ENCODE measurements around the gene COPE.
A peak's percentile ranks its signal among the peaks of the same experiment; 100 is the strongest.

Gene COPE

DNA sequence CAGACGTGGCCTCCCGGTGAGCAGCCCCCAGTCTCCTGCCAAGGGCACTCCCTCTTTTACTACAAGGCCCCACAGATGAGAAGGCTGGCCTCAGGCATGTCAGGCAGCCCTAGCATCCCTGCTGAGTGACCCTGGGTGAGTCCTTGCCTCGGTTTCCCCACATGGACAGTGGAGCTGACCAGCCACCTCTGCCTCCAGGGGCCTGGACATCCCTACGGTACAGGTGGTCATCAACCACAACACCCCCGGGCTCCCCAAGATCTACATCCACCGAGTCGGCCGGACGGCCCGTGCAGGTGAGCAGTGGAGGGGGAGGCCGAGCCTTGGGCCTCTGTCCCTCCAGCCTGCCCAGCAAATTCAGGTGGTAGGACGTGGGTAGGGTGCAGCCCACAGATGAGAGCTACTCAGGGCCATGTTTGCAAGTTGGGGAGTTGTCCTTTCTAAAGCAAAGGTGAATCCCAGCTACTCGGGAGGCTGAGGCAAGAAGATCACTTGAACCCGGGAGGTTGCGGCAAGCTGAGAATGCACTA lies 5.6 kb upstream of the COPE start:
- Histone ChIP-seq H3K9ac (ENCODE audit: low read length) (no peak overlapping the region), H3K27me3 (ENCODE audit: low read depth, low read length) (no peaks in the 10 kb centered on the region), H3K36me3 (replicated peaks; ENCODE audit: low read depth, low read length) (peaks cover 40% of the 10 kb centered on the region), H2AFZ (ENCODE audit: low read depth, low read length) (no peak overlapping the region), H3K9me3 (ENCODE audit: insufficient read depth, low read length) (no peaks in the 10 kb centered on the region), H3K4me2 (ENCODE audit: low read length) (no peak overlapping the region), H3K79me2 (ENCODE audit: low read length) (peaks cover 21% of the 10 kb centered on the region), H3K4me3 (ENCODE audit: low read length) (no peak overlapping the region), H3K4me1 (ENCODE audit: low read length) (peaks cover 6% of the 10 kb centered on the region), H3K27ac (ENCODE audit: low read length) (no peak overlapping the region), H4K20me1 (ENCODE audit: insufficient read depth, low read length) (no peaks in the 10 kb centered on the region)
- no peak for TF ChIP-seq EZH2phosphoT487 (IDR thresholded peaks at IDR 0.05; ENCODE audit: low read depth)
- no peak for TF ChIP-seq CTCF (IDR thresholded peaks at IDR 0.05; ENCODE audit: low read depth, low read length)

- Histone ChIP-seq H3K36me3 (replicated peaks; ENCODE audit: low read depth, low read length) (peaks cover 40% of the 10 kb centered on the region), H3K4me1 (ENCODE audit: low read length) (peaks cover 13% of the 10 kb centered on the region), H3K27me3 (ENCODE audit: low read depth, low read length) (no peaks in the 10 kb centered on the region), H3K9me3 (ENCODE audit: insufficient read depth, low read length) (no peaks in the 10 kb centered on the region), H3K79me2 (ENCODE audit: low read length) (peaks cover 41% of the 10 kb centered on the region), H4K20me1 (ENCODE audit: insufficient read depth, low read length) (no peaks in the 10 kb centered on the region), H3K4me2 (ENCODE audit: low read length) (no peak overlapping the region), H3K9ac (ENCODE audit: low read length) (no peak overlapping the region), H3K27ac (ENCODE audit: low read length) (no peak overlapping the region), H2AFZ (ENCODE audit: low read depth, low read length) (no peak overlapping the region), H3K4me3 (ENCODE audit: low read length) (no peak overlapping the region)
- TF ChIP-seq EZH2phosphoT487 (IDR thresholded peaks at IDR 0.05; ENCODE audit: low read depth) = no peak
- no peak for TF ChIP-seq CTCF (IDR thresholded peaks at IDR 0.05; ENCODE audit: low read depth, low read length)
These were observed 3.2 kb upstream of the COPE start for GRCh38 chr19:18922228-18922985.

DNA sequence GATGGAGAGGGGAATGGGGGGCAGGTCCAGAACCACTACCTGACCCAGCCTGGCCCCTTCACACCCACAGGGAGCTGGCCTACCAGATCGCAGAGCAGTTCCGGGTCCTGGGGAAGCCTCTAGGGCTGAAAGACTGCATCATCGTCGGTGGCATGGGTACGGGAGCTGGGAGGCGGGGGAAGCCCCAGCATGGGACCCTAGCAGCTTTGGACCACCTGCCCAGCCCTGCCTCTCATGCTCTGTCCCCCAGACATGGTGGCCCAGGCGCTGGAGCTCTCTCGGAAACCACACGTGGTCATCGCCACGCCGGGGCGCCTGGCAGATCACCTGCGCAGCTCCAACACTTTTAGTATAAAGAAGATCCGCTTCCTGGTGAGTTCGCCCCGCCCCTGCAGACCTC lies 2.4 kb upstream of the COPE start:
- no peak for TF ChIP-seq EZH2phosphoT487 (IDR thresholded peaks at IDR 0.05; ENCODE audit: low read depth)
- TF ChIP-seq CTCF (IDR thresholded peaks at IDR 0.05; ENCODE audit: low read depth, low read length) = no peak
- no peaks in the 10 kb centered on the region for H3K9me3 ChIP-seq (ENCODE audit: insufficient read depth, low read length)
- H3K27ac ChIP-seq (ENCODE audit: low read length) = no peak overlapping the region
- H3K36me3 ChIP-seq (replicated peaks; ENCODE audit: low read depth, low read length) = peaks cover 35% of the 10 kb centered on the region
- no peak overlapping the region for H3K9ac ChIP-seq (ENCODE audit: low read length)
- H3K4me2 ChIP-seq (ENCODE audit: low read length) = no peak overlapping the region
- no peak overlapping the region for H3K4me3 ChIP-seq (ENCODE audit: low read length)
- no peaks in the 10 kb centered on the region for H4K20me1 ChIP-seq (ENCODE audit: insufficient read depth, low read length)
- no peaks in the 10 kb centered on the region for H3K27me3 ChIP-seq (ENCODE audit: low read depth, low read length)
- peaks cover 13% of the 10 kb centered on the region for H3K4me1 ChIP-seq (ENCODE audit: low read length)
- H2AFZ ChIP-seq (ENCODE audit: low read depth, low read length) = no peak overlapping the region
- peaks cover 49% of the 10 kb centered on the region for H3K79me2 ChIP-seq (ENCODE audit: low read length)

- Histone ChIP-seq H3K27ac (ENCODE audit: low read length) (no peak overlapping the region), H3K36me3 (replicated peaks; ENCODE audit: low read depth, low read length) (peaks cover 28% of the 10 kb centered on the region)
- no peak for TF ChIP-seq EZH2phosphoT487 (IDR thresholded peaks at IDR 0.05; ENCODE audit: low read depth)
- no peak for TF ChIP-seq CTCF (IDR thresholded peaks at IDR 0.05; ENCODE audit: low read depth, low read length)
These were observed 1.2 kb upstream of the COPE start for GRCh38 chr19:18920400-18920799.

More at GRCh38 chr19:18920400-18920799, 1.2 kb upstream of the COPE start:
- no peaks in the 10 kb centered on the region for H3K27me3 ChIP-seq (ENCODE audit: low read depth, low read length)
- peak overlapping the region; percentile 68 for H3K4me2 ChIP-seq (ENCODE audit: low read length)
- H3K4me1 ChIP-seq (ENCODE audit: low read length) = peaks cover 13% of the 10 kb centered on the region
- peaks cover 55% of the 10 kb centered on the region for H3K79me2 ChIP-seq (ENCODE audit: low read length)
- peak overlapping the region; percentile 69 for H3K9ac ChIP-seq (ENCODE audit: low read length)
- H3K9me3 ChIP-seq (ENCODE audit: insufficient read depth, low read length) = no peaks in the 10 kb centered on the region
- peak overlapping the region; percentile 83 for H3K4me3 ChIP-seq (ENCODE audit: low read length)
- H4K20me1 ChIP-seq (ENCODE audit: insufficient read depth, low read length) = 0 out of 2 replicates have a peak, but pooled peaks cover under 1% of the 10 kb centered on the region
- H2AFZ ChIP-seq (ENCODE audit: low read depth, low read length) = no peak overlapping the region

Data from OCI-LY3 (cell line).